GM21619 (cell line): ENCODE results near the gene CCDC201.
"Not testable (repeated sequence)": the region's sequence is repeated elsewhere in the genome, so short reads cannot be mapped to it uniquely, and the experiment has no call there.

Source experiments
- ATAC-seq: cut with Tn5 transposase; IDR thresholded peaks from one replicate; pipeline ENCODE4 v1.9.1; 2021; ENCODE audit not compliant: unreplicated experiment

CCDC201 gene

GRCh38 chr7:45878457-45879144, 5.7 kb upstream of the CCDC201 start:
- no peak for ATAC-seq

- no peak for ATAC-seq
These were observed 3.6 kb upstream of the CCDC201 start for GRCh38 chr7:45876519-45876918.

DNA sequence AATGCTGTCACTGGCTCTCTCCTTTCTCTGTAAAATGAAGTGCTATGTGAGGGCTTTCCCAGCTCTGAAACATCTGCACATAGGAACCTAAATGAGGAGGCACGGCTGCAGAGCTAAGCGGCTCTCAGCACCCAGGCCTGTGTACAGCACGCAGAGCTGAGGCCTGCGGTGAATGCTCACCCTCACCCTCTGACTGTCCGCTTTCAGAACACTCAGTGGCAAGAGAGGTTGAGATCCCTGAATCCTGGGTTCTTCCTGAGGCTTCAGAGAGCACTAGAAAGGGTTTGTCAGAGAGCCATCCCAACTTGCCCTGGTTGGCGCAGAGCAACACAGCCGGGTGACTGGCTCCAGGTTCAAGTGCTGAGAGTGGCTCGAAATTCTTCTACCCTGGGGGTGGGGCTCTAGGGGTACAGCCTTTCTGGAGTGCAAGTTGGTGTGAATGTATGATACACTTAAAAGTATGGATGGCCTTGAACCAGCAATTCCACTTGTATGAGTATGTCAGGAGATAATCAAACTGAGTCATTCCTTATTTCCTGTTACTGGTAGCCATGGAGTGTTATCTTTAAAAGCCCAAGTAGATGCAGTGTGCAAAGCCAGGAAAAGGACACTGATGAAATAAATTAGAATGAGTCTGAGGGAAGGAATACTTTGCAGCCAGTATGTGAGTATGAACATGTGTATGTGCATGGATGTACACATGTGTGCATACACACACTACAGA, 1.7 kb upstream of the CCDC201 start:
- no peak for ATAC-seq

- no peak for ATAC-seq
These were observed 473 bp upstream of the CCDC201 start for GRCh38 chr7:45873355-45873754.

DNA sequence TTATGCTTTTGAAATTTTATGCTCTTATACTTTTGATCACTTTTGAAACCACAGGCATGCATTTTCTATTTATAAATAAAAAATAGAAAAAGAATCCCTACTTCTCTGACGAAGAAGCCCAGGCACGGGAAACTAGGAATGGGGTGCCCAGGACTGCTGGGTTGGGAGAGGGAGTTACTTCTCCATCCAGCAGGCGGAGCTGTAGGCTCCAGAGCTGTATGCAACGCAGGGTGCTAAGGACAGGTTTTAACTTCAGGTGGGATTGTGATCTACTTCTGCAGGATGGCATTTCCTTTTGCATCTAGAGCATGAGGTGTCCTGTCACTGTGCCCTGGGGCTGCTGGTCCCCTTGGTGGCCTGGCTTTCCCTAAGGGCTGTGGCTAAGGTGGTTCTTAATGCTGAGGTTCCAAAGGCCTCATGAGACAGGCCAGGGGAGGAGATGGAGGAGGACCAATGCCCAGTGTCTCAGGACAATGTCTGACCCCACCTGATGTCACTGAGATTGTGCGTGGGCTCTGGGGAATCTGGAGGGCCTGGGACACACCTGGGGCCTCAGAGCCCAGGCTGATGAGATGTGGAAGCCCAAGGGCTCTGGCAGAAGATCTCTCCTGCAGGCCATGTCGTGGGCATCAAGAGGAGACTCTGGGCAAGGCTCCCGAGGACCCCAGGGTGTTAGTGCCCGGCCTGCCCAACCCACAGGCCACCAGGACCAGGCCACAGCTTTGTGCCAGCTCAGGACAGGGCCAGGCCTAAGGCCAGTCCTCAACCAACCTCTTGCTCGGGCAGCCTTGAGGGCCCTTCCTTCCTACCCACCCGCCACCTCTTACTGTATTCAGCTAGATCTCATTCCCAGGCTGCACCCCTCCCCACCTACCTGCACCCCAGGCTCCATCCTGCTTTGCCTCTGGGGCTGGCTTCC, 507 bp downstream of the CCDC201 start:
- no peak for ATAC-seq

DNA sequence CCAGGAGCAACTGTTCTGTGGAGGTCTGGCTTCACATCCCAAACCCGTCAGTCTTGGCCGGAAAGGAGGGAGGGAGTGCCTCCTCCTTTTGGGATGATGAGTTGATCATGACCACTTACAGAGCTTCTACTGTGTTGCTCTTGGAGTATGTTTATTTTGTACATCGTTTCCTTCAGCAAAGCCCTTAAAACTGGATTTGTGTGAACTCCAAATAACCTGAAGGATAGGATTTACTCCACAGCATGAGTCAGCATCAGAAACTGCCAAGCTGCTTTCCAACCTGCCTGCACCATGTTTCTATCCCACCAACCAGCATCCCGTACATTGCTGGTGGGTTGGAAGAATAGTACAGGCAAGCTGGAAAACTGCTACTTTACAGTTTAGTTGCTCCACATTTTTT, 3.5 kb downstream of the CCDC201 start:
- ATAC-seq: no peak

- ATAC-seq: no peak
These were observed 5.4 kb downstream of the CCDC201 start for GRCh38 chr7:45867471-45867870.

- ATAC-seq: no peak
These were observed 7.1 kb downstream of the CCDC201 start for GRCh38 chr7:45865594-45866410.

DNA sequence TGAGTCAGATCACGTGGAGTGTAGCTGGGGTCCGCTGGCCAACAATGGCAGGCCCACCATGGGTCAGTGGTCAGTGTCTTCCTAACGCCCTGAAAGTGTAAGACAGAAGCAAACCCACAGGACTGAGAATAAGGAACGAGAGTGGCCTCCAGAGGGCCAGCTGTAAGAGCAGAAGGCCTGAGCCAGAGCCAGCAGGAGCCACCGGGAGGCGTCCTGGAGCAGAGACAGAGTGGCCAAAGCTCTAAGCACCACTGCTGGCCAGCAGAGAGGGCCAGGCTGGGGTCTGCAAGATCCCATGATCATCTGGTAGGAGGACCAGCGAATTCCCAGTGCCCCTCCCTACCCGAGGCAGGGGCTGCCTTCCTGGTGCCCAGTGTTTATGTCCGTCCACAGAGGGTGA, 9.2 kb downstream of the CCDC201 start:
- no peak for ATAC-seq

DNA sequence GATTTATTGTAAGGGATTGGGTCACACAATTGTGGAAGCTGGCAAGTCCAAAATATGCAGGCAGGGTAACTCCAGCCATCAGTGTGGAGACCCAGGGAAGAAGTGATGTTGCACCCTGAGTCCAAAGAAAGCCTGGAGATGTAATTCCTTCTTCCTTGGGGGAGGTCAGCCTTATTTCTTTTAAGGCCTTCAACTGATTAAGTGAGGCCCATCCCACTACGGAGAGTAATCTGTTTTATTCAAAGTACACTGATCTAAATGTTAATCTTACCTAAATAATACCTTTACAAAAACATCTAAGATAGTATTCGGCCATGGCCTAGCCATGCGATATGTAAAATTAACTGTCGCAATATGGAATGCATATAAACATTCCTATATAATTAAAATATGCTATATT, 16.0 kb downstream of the CCDC201 start:
- not testable (repeated sequence) for ATAC-seq

GRCh38 chr7:45855680-45856079, 17.2 kb downstream of the CCDC201 start:
- ATAC-seq: not testable (repeated sequence)

GRCh38 chr7:45853491-45853890, 19.4 kb downstream of the CCDC201 start:
- not testable (repeated sequence) for ATAC-seq

- ATAC-seq: not testable (repeated sequence)
These were observed 19.9 kb downstream of the CCDC201 start for GRCh38 chr7:45852984-45853383.

DNA sequence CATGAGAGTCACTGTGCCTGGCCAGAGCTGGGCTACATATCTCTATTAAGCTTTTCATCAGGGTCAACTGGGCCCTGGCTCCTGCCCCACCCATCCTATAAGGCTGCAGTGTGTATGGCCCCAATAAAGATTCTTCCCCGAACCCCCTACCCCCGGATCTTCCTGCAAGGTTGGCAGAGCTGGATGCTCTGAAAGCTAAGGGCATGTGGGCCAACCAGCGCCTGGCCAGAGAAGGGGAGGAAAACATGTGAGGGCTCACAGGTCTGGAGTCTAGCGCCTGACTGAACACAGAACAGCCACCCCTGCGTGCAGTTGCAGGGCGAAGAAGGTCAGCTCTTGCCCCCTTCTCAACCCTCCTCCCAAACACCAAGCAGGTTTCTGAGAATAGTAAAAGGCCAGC, 24.1 kb downstream of the CCDC201 start:
- not testable (repeated sequence) for ATAC-seq

- ATAC-seq: not testable (repeated sequence)
These were observed 26.3 kb downstream of the CCDC201 start for GRCh38 chr7:45846536-45846935.

GRCh38 chr7:45841926-45842717, 30.8 kb downstream of the CCDC201 start:
- ATAC-seq: not testable (repeated sequence)

DNA sequence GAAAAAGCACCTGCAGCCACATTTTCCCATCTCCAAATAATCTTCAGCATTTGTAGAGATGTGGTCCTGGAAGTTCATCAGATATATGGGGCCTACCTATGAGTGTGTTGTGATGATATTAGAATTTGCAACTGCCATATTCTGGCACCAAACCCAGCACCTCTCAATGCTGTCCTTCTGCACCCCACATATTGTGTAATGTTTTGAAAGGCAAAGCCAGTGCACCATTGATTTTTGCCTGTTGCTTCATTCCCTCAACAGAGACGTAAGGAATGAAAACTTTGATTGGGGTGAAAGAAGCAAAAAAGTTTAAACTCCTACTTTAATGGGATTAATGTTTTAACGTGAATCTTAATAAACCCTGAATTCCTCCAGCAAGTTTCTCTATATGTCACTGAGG, 34.0 kb downstream of the CCDC201 start:
- ATAC-seq: not testable (repeated sequence)

DNA sequence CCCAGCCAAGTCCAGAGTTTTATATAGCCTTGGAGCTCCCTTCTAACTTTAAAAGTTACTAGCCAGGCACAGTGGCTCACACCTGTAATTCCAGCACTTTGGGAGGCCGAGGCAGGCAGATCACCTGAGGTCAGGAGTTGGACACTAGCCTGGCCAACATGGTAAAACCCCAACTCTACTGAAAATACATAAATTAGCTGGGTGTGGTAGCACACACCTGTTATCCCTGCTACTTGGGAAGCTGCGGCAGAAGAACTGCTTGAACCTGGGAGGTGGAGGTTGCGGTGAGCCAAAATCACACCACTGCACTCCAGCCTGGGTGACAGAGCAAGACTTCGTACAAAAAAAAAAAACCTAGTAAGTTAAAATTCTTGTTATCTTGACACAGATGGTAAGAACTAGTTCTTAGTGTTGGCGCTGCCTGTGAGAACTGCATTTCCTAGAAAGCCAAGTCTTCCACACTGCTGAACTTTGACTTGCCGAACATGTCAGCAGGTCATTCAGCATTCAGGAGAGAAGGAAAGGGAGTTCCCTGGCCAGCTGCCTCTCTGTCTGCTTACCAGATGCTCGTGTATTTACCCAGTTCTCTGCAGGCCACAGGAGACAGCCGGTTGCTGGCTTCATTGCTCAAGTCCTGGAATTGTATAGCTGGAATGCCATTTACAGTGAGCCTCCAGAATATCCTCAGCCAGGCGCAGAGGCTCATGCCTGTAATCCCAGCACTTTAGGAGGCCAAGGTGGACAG, 40.3 kb downstream of the CCDC201 start:
- ATAC-seq: not testable (repeated sequence)

- not testable (repeated sequence) for ATAC-seq
These were observed 43.0 kb downstream of the CCDC201 start for GRCh38 chr7:45829846-45830245.
